K562 (cell line): ENCODE results near the gene OVOL3. TPM values are rescaled to one million over a fixed set of nuclear protein-coding genes. Genes with fewer than 3 reads are reported as not detected.

ENCODE experiments used
- CBX2 ChIP-seq: fragments of 200-600 bp; sonication (generic); IDR thresholded peaks from one replicate; pipeline ENCODE4 v1.6.1; 2012; ENCODE audit warnings: mild to moderate bottlenecking, low read length, inconsistent platforms; ENCODE audit not compliant: insufficient read depth, poor library complexity, severe bottlenecking
- FOXK2 ChIP-seq, 2 experiments: fragments of 450-650 bp; IDR thresholded peaks in 1 of 2; conservative IDR thresholded peaks in 1 of 2; 2 replicates each; pipeline ENCODE4 v1.6.1; 2016; ENCODE audit warnings: low read depth in 2 of 2, mild to moderate bottlenecking in 1 of 2
- FOXP4 ChIP-seq: sonication (generic); formaldehyde crosslinking; IDR thresholded peaks from 2 replicates; pipeline ENCODE4 v1.8.0; 2022; ENCODE audit warnings: mild to moderate bottlenecking, missing genetic modification reagents, borderline replicate concordance
- HDAC8 ChIP-seq: fragments of 450-650 bp; IDR thresholded peaks from 2 replicates; pipeline ENCODE4 v1.6.1; 2016; ENCODE audit warnings: mild to moderate bottlenecking, missing genetic modification characterization, moderate library complexity, missing compliant biosample characterization
- KAT7 ChIP-seq: sonication (generic); formaldehyde crosslinking; IDR thresholded peaks from 2 replicates; pipeline ENCODE4 v1.8.0; 2022; ENCODE audit warnings: missing genetic modification reagents, mild to moderate bottlenecking, borderline replicate concordance
- KLF16 ChIP-seq: IDR thresholded peaks from 2 replicates; pipeline ENCODE4 v1.6.1; 2016; ENCODE audit warnings: antibody characterized with exemption
- PHF20 ChIP-seq: fragments of 450-650 bp; IDR thresholded peaks from 2 replicates; pipeline ENCODE4 v1.6.1; 2018; ENCODE audit not compliant: partially characterized antibody
- POLR2A ChIP-seq: fragments of 450-650 bp; conservative IDR thresholded peaks from 2 replicates; pipeline ENCODE4 v1.6.1; 2016
- RB1 ChIP-seq: fragments of 450-650 bp; IDR thresholded peaks from 2 replicates; pipeline ENCODE4 v1.6.1; 2017; ENCODE audit warnings: low read depth, mild to moderate bottlenecking
- RNF2 ChIP-seq: sonication (generic); IDR thresholded peaks from 2 replicates; pipeline ENCODE4 v1.6.1; 2016
- RREB1 ChIP-seq: fragments of 250-450 bp; sonication (Bioruptor Pico); IDR thresholded peaks from 2 replicates; pipeline ENCODE4 v1.4.0; 2020
- SIN3A ChIP-seq, 2 experiments: fragments of 150-350 bp in 1 of 2; IDR thresholded peaks; 2 replicates each; pipeline ENCODE4 v1.6.1; 2011 to 2016; ENCODE audit warnings: borderline replicate concordance in 2 of 2, low read depth in 2 of 2, low read length in 2 of 2, mild to moderate bottlenecking in 2 of 2, moderate library complexity in 2 of 2; ENCODE audit not compliant: control insufficient read depth in 1 of 2
- TAF9B ChIP-seq: fragments of 450-650 bp; IDR thresholded peaks from 2 replicates; pipeline ENCODE4 v1.6.1; 2018; ENCODE audit warnings: mild to moderate bottlenecking; ENCODE audit not compliant: partially characterized antibody
- TGIF2 ChIP-seq: sonication (generic); formaldehyde crosslinking; IDR thresholded peaks from 2 replicates; pipeline ENCODE4 v1.8.1; 2022; ENCODE audit warnings: mild to moderate bottlenecking, missing genetic modification reagents, moderate library complexity
- ZC3H11A ChIP-seq: IDR thresholded peaks from 2 replicates; pipeline ENCODE4 v1.6.1; 2012; ENCODE audit warnings: low read depth, low read length, improper control_type of control experiment
- ZFP30 ChIP-seq: fragments of 250-450 bp; sonication (Bioruptor Pico); IDR thresholded peaks from 2 replicates; pipeline ENCODE4 v1.8.0; 2022; ENCODE audit warnings: moderate library complexity, mild to moderate bottlenecking, inconsistent platforms, borderline replicate concordance
- ZNF277 ChIP-seq: fragments of 250-450 bp; sonication (Bioruptor Pico); IDR thresholded peaks from 2 replicates; pipeline ENCODE4 v1.8.0; 2022; ENCODE audit warnings: inconsistent platforms, mild to moderate bottlenecking, moderate library complexity, borderline replicate concordance
- ZNF431 ChIP-seq: sonication (generic); formaldehyde crosslinking; IDR thresholded peaks from 2 replicates; pipeline ENCODE4 v1.8.0; 2022; ENCODE audit warnings: mild to moderate bottlenecking, missing genetic modification reagents
- ZNF589 ChIP-seq: fragments of 200-800 bp; sonication (Bioruptor generic); IDR thresholded peaks from 2 replicates; pipeline ENCODE4 v1.6.1; 2016; ENCODE audit warnings: low read depth, missing genetic modification characterization, missing compliant biosample characterization
- polyA plus RNA-seq, 8 experiments: library from polyadenylated mRNA; depleted of rRNA in 4 of 8; stranded (reverse) in 5 of 8; unstranded in 3 of 8; fragments of >200 nt; fragmentation: Nextera tagmentation in 2 of 8; fragmentation: Illumina TruSeq in 1 of 8; extraction: Ambion mirVana in 2 of 8; extraction: Trizol in 1 of 8; gene quantifications; 2 replicates each; pipeline versions ENCODE4 v1.2.1 to v1.2.3, GENCODE V29; 2011 to 2014; ENCODE audit warnings: inconsistent platforms in 1 of 8, missing spikeins in 1 of 8
- total RNA-seq, 7 experiments: library from RNA; depleted of rRNA in 6 of 7; stranded (reverse); fragments of >200 nt in 6 of 7; fragmentation: Illumina TruSeq in 2 of 7; extraction: Trizol in 2 of 7; gene quantifications; 2 replicates each; pipeline versions ENCODE4 v1.2.1 to v1.2.3, GENCODE V29; 2011 to 2021; ENCODE audit warnings: low replicate concordance in 1 of 7

OVOL3 gene
- total and polyA plus RNA-seq, 9 of the 15 experiments (the other 6 are each of a cell fraction or from before 2014, with no cell fraction given): not detected

GRCh38 chr19:36139473-36140303, 28.7 kb downstream of the OVOL3 start, which contains the start of gene CAPNS1 (continued):
- TF ChIP-seq KAT7 (CRISPR knock-in tag) (peak; percentile 29; the same call in 1 of the 2 replicates), PHF20 (no peak), RNF2 (peak; percentile 51; the same call in 1 of the 2 replicates), TGIF2 (CRISPR knock-in tag) (no peak), KLF16 (no peak), RREB1 (CRISPR knock-in tag) (peak; percentile 34; the same call in 1 of the 2 replicates), SIN3A (IDR thresholded peaks at IDR 0.05; ENCODE audit: borderline replicate concordance in 2 of 2, control insufficient read depth in 1 of 2, low read depth in 2 of 2, low read length in 2 of 2) (peak; percentile 43 to 56; a peak in 2 of 4 replicates), ZNF431 (CRISPR knock-in tag) (no peak), FOXK2 (conservative IDR thresholded peaks at IDR 0.05 in 1 of 2, IDR thresholded peaks at IDR 0.05 in 1 of 2; ENCODE audit: low read depth in 2 of 2) (0 out of 4 replicates have a peak, but pooled peaks have one; percentile 21 to 35), POLR2A (peak; percentile 92), TAF9B (peak; percentile 80), RB1 (peak; percentile 93), ZNF277 (no peak), ZC3H11A (no peak), ZNF589 (no peak), ZFP30 (CRISPR knock-in tag) (no peak), CBX2 (no peak), HDAC8 (no peak), FOXP4 (CRISPR knock-in tag) (0 out of 2 replicates have a peak, but pooled peaks have one; percentile 35)
